H1 (cell line): ENCODE results near the gene ATAT1. TPM values are rescaled to one million over a fixed set of nuclear protein-coding genes. Genes with fewer than 3 reads are reported as not detected.

Source experiments
- CTCF ChIA-PET: fragments of 300-600 bp; sonication (Branson Sonifier 250); formaldehyde crosslinking; loops from one replicate; lab custom pipeline; 2021; ENCODE audit not compliant: partially characterized antibody; lab: Charles Lee
- POLR2A ChIA-PET: fragments of 300-600 bp; sonication (Branson Sonifier 250); formaldehyde crosslinking; loops from one replicate; lab custom pipeline; 2021; ENCODE audit warnings: inconsistent platforms; ENCODE audit not compliant: partially characterized antibody; lab: Charles Lee
- DNase-seq, 2 experiments: peaks; one replicate each; pipeline versions ENCODE4 v3.0.0 to v3.0.0-alpha.2; 2010 to 2022; ENCODE audit warnings: low spot score in 2 of 2, low read depth in 1 of 2, mixed read lengths in 1 of 2
- FAIRE-seq: peaks from 2 replicates; lab custom pipeline; 2011; peaks lifted over from hg19 to GRCh38; lab: Jason Lieb, UNC
- H2AFZ ChIP-seq: 2 replicates; pipeline ENCODE4 v1.8.1; 2012; ENCODE audit warnings: low read length, inconsistent platforms
- H2AK5ac ChIP-seq: 2 replicates; pipeline ENCODE4 v1.6.1; 2013; ENCODE audit warnings: low read depth, low read length
- H2BK120ac ChIP-seq: replicated peaks from 2 replicates; pipeline ENCODE3; 2013; ENCODE audit warnings: low read depth, low read length, inconsistent platforms
- H2BK12ac ChIP-seq: 2 replicates; pipeline ENCODE4 v1.6.1; 2013; ENCODE audit warnings: low read depth, low read length
- H2BK15ac ChIP-seq: 2 replicates; pipeline ENCODE4 v1.6.1; 2013; ENCODE audit warnings: low read length
- H2BK20ac ChIP-seq: 2 replicates; pipeline ENCODE4 v1.6.1; 2013; ENCODE audit warnings: low read length
- H2BK5ac ChIP-seq: 2 replicates; pipeline ENCODE4 v1.6.1; 2013; ENCODE audit warnings: low read depth, low read length
- H3K14ac ChIP-seq: 2 replicates; pipeline ENCODE4 v1.6.1; 2013; ENCODE audit warnings: inconsistent platforms; ENCODE audit not compliant: insufficient read length
- H3K18ac ChIP-seq: 2 replicates; pipeline ENCODE4 v1.6.1; 2013; ENCODE audit warnings: low read length; ENCODE audit errors: extremely low read depth
- H3K23ac ChIP-seq: 2 replicates; pipeline ENCODE4 v1.6.1; 2013; ENCODE audit warnings: inconsistent platforms; ENCODE audit not compliant: insufficient read length
- H3K23me2 ChIP-seq: 2 replicates; pipeline ENCODE4 v1.6.1; 2013; ENCODE audit warnings: low read depth, low read length
- H3K27ac ChIP-seq: 2 replicates; pipeline ENCODE4 v1.6.1; 2011; ENCODE audit warnings: low read depth, low read length, inconsistent platforms
- H3K27me3 ChIP-seq, 4 experiments: replicated peaks in 1 of 4; 1 replicate in 1 of 4; 2 replicates in 3 of 4; pipeline versions ENCODE4 v1.6.1 to v1.8.1; 2011 to 2013; ENCODE audit warnings: low read length in 3 of 4, mild to moderate bottlenecking in 3 of 4, inconsistent platforms in 2 of 4, mixed read lengths in 2 of 4, moderate library complexity in 1 of 4; ENCODE audit not compliant: control insufficient read depth in 3 of 4, insufficient read depth in 3 of 4; ENCODE audit errors: extremely low read depth in 1 of 4
- H3K36me3 ChIP-seq, 4 experiments: 2 replicates each; pipeline versions ENCODE4 v1.6.1 to v1.8.1; 2011 to 2013; ENCODE audit warnings: mild to moderate bottlenecking in 4 of 4, low read length in 3 of 4, moderate library complexity in 2 of 4, control low read depth in 1 of 4, inconsistent platforms in 1 of 4; ENCODE audit not compliant: insufficient read depth in 4 of 4, control insufficient read depth in 2 of 4
- H3K4ac ChIP-seq: replicated peaks from 2 replicates; pipeline ENCODE3; 2013; ENCODE audit warnings: low read length, low read depth, mixed read lengths, inconsistent platforms; ENCODE audit not compliant: insufficient read length
- H3K4me1 ChIP-seq, 4 experiments: replicated peaks in 1 of 4; 1 replicate in 1 of 4; 2 replicates in 3 of 4; pipeline versions ENCODE4 v1.6.1 to v1.8.1; 2011 to 2013; ENCODE audit warnings: low read length in 3 of 4, inconsistent platforms in 2 of 4, mixed read lengths in 1 of 4; ENCODE audit not compliant: insufficient read depth in 4 of 4, control insufficient read depth in 3 of 4
- H3K4me2 ChIP-seq, 2 experiments: 2 replicates each; pipeline versions ENCODE4 v1.6.1 to v1.8.1; 2011 to 2013; ENCODE audit warnings: low read depth in 2 of 2, low read length in 2 of 2, control low read depth in 1 of 2, inconsistent platforms in 1 of 2, mild to moderate bottlenecking in 1 of 2; ENCODE audit not compliant: insufficient read depth in 1 of 2
- H3K4me3 ChIP-seq, 4 experiments: fragments of 200-600, 300-600 bp in 1 of 4; sonication (generic), shearing (Covaris generic), sonication (Bioruptor Twin) in 1 of 4; 2 replicates each; pipeline versions ENCODE4 v1.5.1 to v1.8.1; 2011 to 2016; ENCODE audit warnings: low read length in 4 of 4, low read depth in 3 of 4, control low read depth in 2 of 4, inconsistent platforms in 2 of 4, mild to moderate bottlenecking in 2 of 4, mixed read lengths in 1 of 4, moderate library complexity in 1 of 4; ENCODE audit not compliant: insufficient read depth in 2 of 4; ENCODE audit errors: extremely low read depth in 1 of 4
- H3K56ac ChIP-seq: replicated peaks from 2 replicates; pipeline ENCODE3; 2013; ENCODE audit warnings: low read depth, mild to moderate bottlenecking, mixed read lengths, low read length, inconsistent platforms; ENCODE audit not compliant: insufficient read length
- H3K79me1 ChIP-seq: 2 replicates; pipeline ENCODE4 v1.6.1; 2013; ENCODE audit warnings: low read depth, low read length, control low read depth
- H3K79me2 ChIP-seq, 2 experiments: 2 replicates each; pipeline versions ENCODE4 v1.6.1 to v1.8.1; 2012 to 2013; ENCODE audit warnings: low read length in 2 of 2, mild to moderate bottlenecking in 2 of 2, inconsistent platforms in 1 of 2; ENCODE audit not compliant: insufficient read depth in 2 of 2, control insufficient read depth in 1 of 2
- H3K9ac ChIP-seq, 4 experiments: replicated peaks in 1 of 4; 1 replicate in 1 of 4; 2 replicates in 3 of 4; pipeline versions ENCODE4 v1.6.1 to v1.8.1; 2011 to 2013; ENCODE audit warnings: low read depth in 3 of 4, low read length in 3 of 4, control low read depth in 2 of 4, mild to moderate bottlenecking in 2 of 4, moderate library complexity in 2 of 4, inconsistent platforms in 1 of 4; ENCODE audit errors: extremely low read depth in 1 of 4
- H3K9me3 ChIP-seq, 2 experiments: 2 replicates each; pipeline versions ENCODE4 v1.6.1 to v1.8.1; 2012 to 2013; ENCODE audit warnings: mild to moderate bottlenecking in 2 of 2, moderate library complexity in 2 of 2, control low read depth in 1 of 2, inconsistent platforms in 1 of 2, low read depth in 1 of 2, low read length in 1 of 2, mixed read lengths in 1 of 2; ENCODE audit not compliant: insufficient read depth in 2 of 2
- H4K20me1 ChIP-seq, 2 experiments: replicated peaks in 1 of 2; 2 replicates each; pipeline versions ENCODE3 to v1.8.1; 2011 to 2013; ENCODE audit warnings: inconsistent platforms in 2 of 2, low read length in 2 of 2, mild to moderate bottlenecking in 1 of 2; ENCODE audit not compliant: insufficient read depth in 2 of 2, control insufficient read depth in 1 of 2
- H4K5ac ChIP-seq: 2 replicates; pipeline ENCODE4 v1.6.1; 2013; ENCODE audit warnings: low read length, low read depth, mixed read lengths, inconsistent platforms; ENCODE audit not compliant: insufficient read length
- H4K8ac ChIP-seq: 2 replicates; pipeline ENCODE4 v1.8.0; 2013; ENCODE audit warnings: mild to moderate bottlenecking, moderate library complexity, low read length, inconsistent platforms; ENCODE audit not compliant: insufficient read depth; ENCODE audit errors: extremely low read depth
- H4K91ac ChIP-seq: replicated peaks from 2 replicates; pipeline ENCODE3; 2013; ENCODE audit warnings: low read length, mixed read lengths, inconsistent platforms; ENCODE audit not compliant: insufficient read length
- SAP30 ChIP-seq: fragments of 300-600 bp; sonication (generic); IDR thresholded peaks from 2 replicates; pipeline ENCODE4 v1.7.1; 2012; ENCODE audit warnings: low read length, moderate library complexity, mild to moderate bottlenecking, inconsistent platforms; ENCODE audit not compliant: insufficient read depth, insufficient replicate concordance
- WGBS, 2 experiments: shearing (Covaris generic) in 1 of 2; methylation state at CpG; one replicate each; pipeline versions ENCODE4 v1.1.6 to v1.1.7; 2013 to 2015; ENCODE audit warnings: low lambda C conversion rate in 2 of 2, mixed read lengths in 2 of 2, inconsistent platforms in 1 of 2, low coverage in 1 of 2, missing lambda C conversion rate in 1 of 2; ENCODE audit not compliant: insufficient replicate concordance in 2 of 2, insufficient coverage in 1 of 2, insufficient read length in 1 of 2; ENCODE audit errors: extremely low coverage in 1 of 2, missing lambda C conversion rate in 1 of 2; 5-methylcytosine and 5-hydroxymethylcytosine counted together
- polyA plus RNA-seq, 7 experiments: library from polyadenylated mRNA; depleted of rRNA in 3 of 7; stranded (reverse) in 5 of 7; unstranded in 2 of 7; fragments of >200 nt in 5 of 7; fragments of 200-250 nt in 2 of 7; gene quantifications; 1 replicate in 5 of 7; 2 replicates in 1 of 7; 4 replicates in 1 of 7; pipeline versions ENCODE4 v1.2.1 to v1.2.3, GENCODE V29; 2011 to 2013; ENCODE audit warnings: missing spikeins in 2 of 7, mixed read lengths in 2 of 7
- total RNA-seq: library from RNA; stranded (reverse); fragmentation: NEBNext Ultra II Directional; extraction: Animal tissue kit (Norgen Biotek cat#: 25700); gene quantifications from 2 replicates; pipeline ENCODE4 v1.2.1, GENCODE V29; 2021

The ATAT1 gene
- total and polyA plus RNA-seq, 2 of the 8 experiments (the other 6 are each of a cell fraction or from before 2014, with no cell fraction given), result 14.4 to 14.6 TPM

DNA sequence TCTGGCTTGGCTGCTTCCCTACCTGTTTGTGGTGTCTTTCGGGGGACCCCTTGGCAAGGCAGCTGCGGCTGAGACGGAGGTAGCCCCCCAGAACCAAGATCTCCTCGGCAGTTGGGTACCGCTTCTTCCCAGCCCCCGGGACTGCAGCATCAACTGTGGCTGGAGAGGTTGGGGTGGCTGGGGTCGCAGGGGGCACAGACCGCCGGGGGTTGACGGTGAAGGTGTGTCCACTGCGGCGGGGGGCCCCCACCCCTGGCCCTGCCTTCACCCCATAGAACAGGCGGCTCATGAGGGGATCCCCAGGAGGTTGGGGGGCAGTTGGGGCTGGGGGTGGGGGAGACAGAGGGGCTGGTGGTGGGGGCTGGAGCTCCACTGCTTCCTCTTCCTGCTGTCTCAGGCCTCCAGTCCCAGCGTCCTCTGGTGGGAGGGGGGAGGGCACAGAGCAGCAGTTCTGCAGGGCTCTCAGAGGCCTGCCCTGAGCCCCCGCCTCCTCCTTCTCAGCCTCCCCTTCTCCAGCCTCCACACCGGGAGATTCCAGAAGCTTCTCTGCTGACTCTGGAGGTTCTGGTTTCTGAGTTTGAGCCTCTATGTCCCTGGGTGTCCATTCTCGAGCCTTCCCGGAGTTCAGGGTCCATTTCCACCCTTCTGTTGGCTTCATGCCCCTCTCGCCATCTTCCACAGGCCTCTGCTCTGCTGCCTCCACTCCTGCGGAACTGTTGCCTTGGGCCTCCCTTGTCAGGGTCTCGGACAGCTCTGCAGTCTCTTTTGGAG, 57.9 kb downstream of the ATAT1 start:
- no peak for TF ChIP-seq SAP30
- H2BK5ac ChIP-seq, result no peak overlapping the region; the same call in 1 of the 2 replicates
- H3K56ac ChIP-seq, result no peak overlapping the region
- ChIA-PET POLR2A (interaction anchor here (0.8 to 18.7 kb wide), 6 partner anchors 9 to 58 kb away, joined by 3 to 388 read pairs (median 4); partner anchors contain the start of genes FLOT1, MDC1 and TUBB), CTCF (interaction anchor here (0.6 to 11.0 kb wide), 12 partner anchors 9 to 231 kb away, joined by 3 to 147 read pairs (median 4); partner anchors contain the start of genes ATAT1 and DHX16)
- DNase-seq, result no peak
- H2BK12ac ChIP-seq, result no peak overlapping the region
- H3K9me3 ChIP-seq, result no peaks in the 10 kb centered on the region
- H3K23me2 ChIP-seq, result peaks cover 13% of the 10 kb centered on the region
- no peak overlapping the region for H3K18ac ChIP-seq
- no peak overlapping the region for H2BK20ac ChIP-seq
- H3K79me2 ChIP-seq, result peaks cover 0 to 20% of the 10 kb centered on the region in 2 experiments; a peak in 3 of 4 replicates
- H3K9ac ChIP-seq, result no peak overlapping the region
- no peak overlapping the region for H2AK5ac ChIP-seq
- H2AFZ ChIP-seq, result no peak overlapping the region
- peaks cover 3 to 8% of the 10 kb centered on the region in 2 experiments for H4K20me1 ChIP-seq
- peaks cover 7 to 40% (median 24%) of the 10 kb centered on the region in 4 experiments for H3K4me1 ChIP-seq
- no peak overlapping the region for H3K4ac ChIP-seq
- H4K91ac ChIP-seq, result no peak overlapping the region
- no peak overlapping the region for H3K23ac ChIP-seq
- peak overlapping the region; percentile 39 to 96; a peak in 3 of 4 replicates for H3K4me2 ChIP-seq
- H3K79me1 ChIP-seq, result peaks cover 4% of the 10 kb centered on the region; the same call in 1 of the 2 replicates
- no peak overlapping the region for H2BK120ac ChIP-seq
- H3K27me3 ChIP-seq, result no peaks in the 10 kb centered on the region
- H3K14ac ChIP-seq, result no peak overlapping the region
- H4K8ac ChIP-seq, result no peak overlapping the region
- H3K4me3 ChIP-seq, result peak overlapping the region in 1 of 4 experiments; percentile 44; a peak in 2 of 8 replicates
- no peaks in the 10 kb centered on the region; a peak in 1 of 8 replicates for H3K36me3 ChIP-seq
- H4K5ac ChIP-seq, result no peak overlapping the region
- H3K27ac ChIP-seq, result no peak overlapping the region
- FAIRE-seq, result no peak
- WGBS, 2 experiments, result 91% methylated on average over 14 of the region's 21 CpGs; no CpG with 5 or more reads in 1 of the 2 experiments
- no peak overlapping the region for H2BK15ac ChIP-seq
